Left renal cortex interstitium (tissue), 4 donors: ENCODE results near the gene PLCB1. TPM values are rescaled to one million over a fixed set of nuclear protein-coding genes. Genes with fewer than 3 reads are reported as not detected.
"Not testable (repeated sequence)": the region's sequence is repeated elsewhere in the genome, so short reads cannot be mapped to it uniquely, and the experiment has no call there.

Experiments
- DNase-seq, 4 donors: peaks; one replicate each; pipeline ENCODE4 v3.0.0-alpha.2; 2013; ENCODE audit warnings: low read depth in 4 of 4, low spot score in 2 of 4, missing footprints in 1 of 4
- polyA plus RNA-seq, 4 donors: library from polyadenylated mRNA; unstranded; fragments of 120-200 nt; gene quantifications; one replicate each; pipeline ENCODE4 v1.2.1, GENCODE V29; 2013; ENCODE audit not compliant: insufficient read length in 4 of 4

Gene PLCB1
- polyA plus RNA-seq, 4 donors: 35.5 to 66.8 (median 41.4) TPM

DNA sequence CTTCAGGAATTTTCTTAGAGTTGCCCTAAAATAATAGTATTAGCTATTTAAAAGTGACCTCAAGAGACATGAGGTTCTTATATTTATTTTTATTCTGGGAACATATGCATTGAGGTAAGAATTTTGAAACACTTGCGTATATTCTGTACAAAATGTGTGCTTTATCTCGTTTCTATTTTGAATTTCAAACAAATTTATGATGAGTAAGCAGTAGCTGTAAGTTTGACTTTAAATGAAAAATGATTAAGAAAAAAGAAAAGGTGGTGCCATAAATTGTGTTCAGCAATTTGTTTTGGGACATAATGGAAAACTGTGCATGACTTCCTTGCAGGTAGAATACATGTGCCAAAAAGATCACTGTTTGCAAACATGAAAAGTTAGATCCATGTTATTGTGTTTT is 503.8 kb downstream of the PLCB1 start:
- no peak for DNase-seq

DNA sequence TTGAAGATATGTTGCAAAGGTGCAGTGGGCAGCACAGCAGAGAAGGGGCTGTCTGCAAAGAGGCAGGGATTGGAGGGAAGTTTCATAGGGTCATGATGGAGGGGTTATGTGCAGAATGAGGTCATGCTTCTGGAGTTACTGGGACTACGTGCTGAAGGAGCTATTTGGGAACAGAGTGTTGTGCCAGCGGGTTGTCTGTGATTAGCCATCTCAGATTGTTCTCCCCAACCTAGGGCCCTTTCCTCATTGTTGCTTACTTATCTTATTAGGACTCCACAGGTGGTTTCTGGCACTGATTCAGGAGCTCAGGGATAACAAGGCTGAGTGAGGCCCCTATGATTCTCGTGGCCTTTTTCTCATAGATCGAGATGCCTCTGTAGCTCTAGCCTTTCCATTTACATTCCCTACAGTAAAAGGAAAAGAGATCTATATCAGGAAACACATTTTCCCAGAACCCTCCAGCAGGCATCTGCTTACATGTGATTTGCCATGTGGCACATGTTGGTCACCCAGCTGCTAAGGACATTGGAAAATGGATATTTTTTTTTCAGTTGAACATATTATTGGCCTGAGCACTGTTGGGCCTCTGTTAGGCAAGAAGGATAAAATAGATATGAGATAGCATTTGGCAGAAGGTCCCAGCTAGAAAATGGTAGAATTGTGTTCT is 507.2 kb downstream of the PLCB1 start:
- no peak for DNase-seq

DNA sequence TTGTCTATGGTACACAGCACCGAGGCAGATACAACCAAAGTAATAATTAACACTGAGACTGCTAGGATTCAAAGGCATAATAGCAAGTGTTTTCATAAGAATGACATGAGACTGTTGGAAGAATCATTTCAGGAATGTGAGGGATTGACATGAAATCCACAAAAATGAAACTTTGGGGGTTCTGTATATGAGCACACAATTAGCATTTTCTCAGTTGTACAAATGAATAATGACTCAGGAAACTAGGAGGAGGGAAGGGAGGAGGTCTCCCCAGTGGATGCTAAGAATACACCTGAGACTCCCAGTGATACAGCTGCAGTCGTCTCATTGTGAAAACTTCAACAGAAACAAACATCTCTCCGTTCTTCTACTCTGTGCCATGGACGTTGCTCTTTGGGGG is 508.4 kb downstream of the PLCB1 start:
- DNase-seq: no peak

DNA sequence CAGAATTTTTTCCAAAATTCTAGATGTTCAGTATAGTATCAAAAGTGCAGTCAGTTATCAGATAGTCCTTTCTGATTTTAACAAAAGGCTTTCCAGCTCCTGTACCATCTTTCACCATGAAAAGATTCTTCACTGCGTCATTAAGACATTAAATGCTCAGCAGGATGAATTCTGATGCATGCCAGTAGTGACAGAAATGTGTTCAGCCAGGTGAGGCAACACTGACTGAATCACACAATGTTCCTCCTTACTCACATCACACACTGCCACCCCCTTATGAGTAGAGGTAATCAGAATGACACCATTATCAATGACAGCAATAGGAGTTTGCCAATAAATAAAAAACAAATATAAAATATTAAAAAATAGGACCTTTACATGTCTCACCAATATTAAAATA is 510.2 kb downstream of the PLCB1 start:
- DNase-seq: no peak

DNA sequence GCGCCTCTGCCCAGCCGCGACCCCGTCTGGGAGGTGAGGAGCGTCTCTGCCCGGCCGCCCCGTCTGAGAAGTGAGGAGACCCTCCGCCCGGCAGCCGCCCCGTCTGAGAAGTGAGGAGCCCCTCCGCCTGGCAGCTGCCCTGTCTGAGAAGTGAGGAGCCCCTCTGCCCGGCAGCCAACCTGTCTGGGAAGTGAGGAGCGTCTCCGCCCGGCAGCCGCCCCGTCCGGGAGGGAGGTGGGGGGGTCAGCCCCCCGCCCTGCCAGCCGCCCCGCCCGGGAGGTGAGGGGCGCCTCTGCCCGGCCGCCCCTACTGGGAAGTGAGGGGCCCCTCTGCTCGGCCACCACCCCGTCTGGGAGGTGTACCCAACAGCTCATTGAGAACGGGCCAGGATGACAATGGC is 512.4 kb downstream of the PLCB1 start:
- DNase-seq: not testable (repeated sequence)

DNA sequence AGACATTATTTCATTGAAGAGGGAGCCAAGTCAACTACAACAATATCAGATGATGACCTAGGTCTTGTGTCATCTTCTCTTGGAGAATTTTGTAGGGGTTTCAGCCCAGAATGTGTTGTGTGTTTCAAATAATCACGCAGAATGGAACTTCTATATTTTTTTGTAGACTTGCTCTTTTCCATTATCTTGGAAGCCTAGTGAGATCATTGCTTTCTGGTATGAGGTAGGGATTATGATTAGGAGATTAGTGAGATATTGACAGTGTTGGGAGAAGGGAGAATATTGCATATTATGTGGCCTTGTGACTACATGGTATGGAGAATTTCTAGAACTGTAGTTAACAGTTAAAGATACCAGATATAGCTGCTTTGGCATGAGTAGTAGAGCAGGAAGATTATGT is 513.3 kb downstream of the PLCB1 start:
- no peak for DNase-seq

DNA sequence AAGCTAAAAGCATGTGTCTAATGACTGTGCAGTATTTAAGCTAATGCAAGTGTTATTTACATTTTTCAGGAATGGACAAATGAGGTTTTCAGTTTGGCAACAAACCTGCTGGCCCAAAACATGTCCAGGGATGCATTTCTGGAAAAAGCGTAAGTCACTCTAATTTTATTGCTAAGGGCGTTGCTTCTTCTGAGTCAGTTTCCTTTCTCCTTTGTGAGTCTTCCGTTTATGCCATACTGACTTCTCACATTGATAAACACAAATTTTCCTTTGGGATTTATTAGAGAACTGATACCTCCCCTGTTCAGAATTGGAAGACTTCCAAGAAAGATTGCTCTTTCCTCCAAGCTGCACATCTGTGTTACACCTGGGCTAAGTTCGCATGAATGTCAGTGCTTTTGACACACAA is 514.0 kb downstream of the PLCB1 start:
- no peak for DNase-seq

DNA sequence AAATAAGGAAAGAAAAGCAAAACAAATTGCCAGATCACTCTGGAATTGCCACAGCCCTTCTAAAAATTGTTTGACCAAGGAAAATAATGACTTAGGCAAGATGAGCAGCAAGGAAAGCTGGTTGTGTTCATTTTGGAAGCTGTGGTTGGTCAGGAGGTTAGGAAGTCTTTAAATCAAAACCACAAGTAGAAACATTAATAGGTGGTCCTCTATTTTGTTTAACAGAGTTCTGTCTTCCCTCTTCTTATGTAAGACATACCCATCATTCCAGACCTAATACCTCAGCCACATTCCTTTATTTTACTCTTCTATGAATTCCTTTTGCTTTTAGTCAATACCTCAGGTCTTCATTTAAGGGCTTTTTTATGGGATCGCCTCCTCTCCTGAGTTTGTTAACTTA is 514.6 kb downstream of the PLCB1 start:
- no peak for DNase-seq

DNA sequence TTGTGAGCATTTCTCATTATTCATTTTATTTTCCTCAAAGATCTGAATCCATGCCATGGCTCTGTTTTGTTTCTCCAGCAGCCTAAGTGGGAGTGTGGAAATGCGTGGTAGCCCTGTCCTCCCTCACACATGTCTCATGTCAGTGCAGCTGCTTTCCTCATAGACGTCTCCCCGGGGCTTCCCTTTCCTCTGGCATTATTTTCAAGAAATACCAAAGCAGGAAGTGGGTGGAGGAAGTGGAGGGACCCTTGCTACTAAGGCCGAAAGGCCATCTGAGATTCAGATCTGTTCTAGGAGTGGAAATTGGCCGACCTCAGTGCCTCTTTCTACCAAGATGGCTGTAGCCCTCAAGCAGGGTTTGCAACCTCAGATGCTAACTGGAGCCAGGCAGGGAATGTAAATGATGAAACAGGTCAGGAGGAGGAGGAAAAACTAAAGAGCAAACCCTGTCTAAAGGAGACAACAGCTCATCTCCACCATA is 515.9 kb downstream of the PLCB1 start:
- no peak for DNase-seq

DNA sequence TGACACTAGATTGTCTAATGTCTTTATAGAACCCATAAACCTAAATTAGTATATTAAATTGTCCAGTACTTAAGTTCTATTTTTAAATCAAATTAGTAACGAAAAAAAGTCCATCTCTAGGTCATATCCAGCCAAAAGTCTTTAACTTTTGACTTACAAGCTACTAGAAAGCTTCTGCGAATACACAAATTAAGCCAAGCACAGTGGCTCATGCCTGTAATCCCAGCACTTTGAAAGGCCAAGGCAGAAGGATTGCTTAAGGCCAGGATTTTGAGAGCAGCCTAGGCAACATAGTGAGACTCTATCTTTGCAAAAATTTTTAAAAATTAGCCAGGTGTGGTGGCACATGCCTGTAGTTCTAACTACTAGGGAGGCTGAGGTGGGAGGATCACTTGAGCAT is 516.4 kb downstream of the PLCB1 start:
- DNase-seq: no peak

DNA sequence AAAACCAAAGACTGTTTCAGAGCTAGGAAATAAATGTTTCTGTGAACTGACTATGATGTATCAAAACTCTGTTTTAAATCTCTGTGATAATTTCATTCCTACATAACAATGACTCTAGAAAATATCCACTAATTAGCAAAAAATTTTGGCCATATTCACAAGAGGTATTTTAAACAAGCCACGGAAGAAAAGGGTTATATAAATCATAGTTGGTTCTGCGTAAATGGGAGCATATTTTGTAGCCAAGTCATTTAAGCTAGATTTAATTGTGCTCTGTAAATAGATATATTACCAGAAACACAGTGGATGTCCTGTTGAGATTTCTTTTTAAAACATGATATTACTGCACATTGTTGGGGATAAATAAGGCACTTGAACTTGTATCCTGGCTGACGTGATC is 520.3 kb downstream of the PLCB1 start:
- no peak for DNase-seq

DNA sequence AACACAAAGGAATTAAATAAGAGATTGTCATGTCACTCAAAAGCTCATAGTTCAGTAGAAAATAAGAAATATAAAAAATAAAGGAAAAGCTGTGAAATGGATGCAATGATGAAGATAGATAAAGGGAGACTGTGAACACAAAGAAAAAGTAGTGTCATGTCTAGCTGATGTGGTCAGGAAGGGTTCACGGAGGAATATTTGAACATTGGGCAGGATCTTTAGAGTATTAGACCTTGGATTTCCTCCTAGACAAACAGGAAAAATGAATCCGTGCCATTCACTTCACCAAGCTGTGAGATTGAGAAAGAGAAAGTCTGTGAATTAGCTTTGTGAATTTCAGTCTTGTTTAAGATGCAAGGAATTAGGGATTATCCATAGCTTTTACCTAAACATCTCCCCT is 522.4 kb downstream of the PLCB1 start:
- no peak for DNase-seq

DNA sequence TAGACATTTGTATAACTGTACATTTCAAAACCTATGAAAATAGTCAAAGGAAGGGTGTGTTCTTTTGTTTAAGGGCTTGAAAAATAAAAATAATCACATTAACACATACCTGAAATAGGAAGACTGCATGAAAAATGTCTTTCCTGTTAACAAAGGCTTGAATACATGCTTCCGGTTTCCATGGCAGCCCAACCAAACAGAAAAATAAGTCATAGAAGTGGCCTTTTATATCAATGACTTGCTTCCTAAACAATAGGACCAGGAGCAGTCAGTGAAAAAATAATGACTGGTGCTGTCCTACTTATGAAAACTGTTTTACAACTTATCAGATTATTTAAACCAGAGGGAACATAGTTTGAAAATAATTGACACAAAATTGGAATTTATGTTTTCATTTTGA is 524.3 kb downstream of the PLCB1 start:
- DNase-seq: no peak

DNA sequence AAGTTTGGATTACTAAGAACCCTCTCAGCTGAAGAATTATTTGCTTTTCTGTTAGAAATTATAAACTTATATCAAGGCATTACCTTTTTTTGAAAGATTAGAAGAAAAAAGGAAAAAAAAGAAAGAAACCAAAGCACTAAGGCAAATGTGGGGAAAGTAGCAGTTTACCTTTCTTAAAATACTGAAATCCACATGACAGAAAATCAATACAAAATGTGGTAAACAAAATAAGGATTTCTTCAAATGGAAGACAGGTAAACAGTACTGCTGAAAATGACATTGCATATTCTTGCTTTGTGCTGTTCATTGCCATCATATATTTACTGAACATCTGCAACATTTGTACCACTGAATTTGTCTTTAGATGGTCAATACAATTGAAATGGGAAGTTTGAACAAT is 525.6 kb downstream of the PLCB1 start:
- DNase-seq: no peak

DNA sequence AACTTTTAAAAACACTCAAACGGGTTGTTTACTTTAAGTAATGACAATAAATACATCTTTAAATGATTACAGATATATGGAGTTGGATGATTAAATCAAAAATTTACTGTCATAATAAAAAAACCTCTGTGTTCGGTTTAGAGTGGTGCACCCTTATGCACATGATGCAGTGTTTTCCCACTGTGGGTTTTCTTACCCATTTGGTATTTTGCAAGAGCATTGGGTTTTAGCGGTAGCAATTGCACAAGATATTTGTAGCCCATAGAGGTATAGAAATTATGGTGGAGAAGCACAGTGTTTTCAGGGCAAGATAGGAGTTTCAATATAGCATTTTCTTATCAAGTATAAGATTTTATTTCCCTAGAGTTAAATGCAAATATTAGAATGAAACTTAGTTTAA is 526.0 kb downstream of the PLCB1 start:
- DNase-seq: no peak

DNA sequence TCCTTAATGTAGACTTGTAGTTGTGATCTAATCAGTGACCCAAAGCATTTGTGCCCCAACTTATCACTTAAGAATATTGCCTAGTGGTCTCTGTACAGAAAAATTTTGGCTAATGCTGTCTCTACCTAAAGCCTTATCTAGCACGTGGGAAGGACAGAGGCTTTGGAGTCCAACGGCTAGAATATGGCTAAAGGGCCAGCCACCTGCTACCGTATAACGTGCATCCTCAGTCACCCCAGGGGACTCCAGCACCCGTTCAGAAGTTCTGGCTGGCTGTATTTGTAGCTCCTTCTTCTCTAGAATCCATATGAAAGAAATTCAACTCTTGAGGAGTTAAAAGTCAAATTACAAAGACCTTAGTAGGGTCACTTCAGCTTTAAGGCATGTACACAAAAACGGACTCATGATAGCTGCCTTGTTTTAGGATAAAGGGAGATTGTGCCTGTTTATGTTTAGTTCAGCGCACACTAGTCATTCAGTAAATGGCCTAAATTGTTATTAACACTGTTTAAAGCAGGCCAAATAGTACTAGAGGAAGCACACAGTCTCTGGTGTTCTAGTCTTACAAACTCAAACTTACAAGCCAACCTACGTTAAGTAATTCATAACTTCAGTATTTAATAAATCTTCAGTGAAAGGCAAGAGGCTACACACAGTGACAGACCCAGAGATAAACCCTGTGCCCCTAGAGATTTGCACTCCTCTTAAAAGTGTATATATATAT is 529.3 kb downstream of the PLCB1 start:
- DNase-seq: no peak

DNA sequence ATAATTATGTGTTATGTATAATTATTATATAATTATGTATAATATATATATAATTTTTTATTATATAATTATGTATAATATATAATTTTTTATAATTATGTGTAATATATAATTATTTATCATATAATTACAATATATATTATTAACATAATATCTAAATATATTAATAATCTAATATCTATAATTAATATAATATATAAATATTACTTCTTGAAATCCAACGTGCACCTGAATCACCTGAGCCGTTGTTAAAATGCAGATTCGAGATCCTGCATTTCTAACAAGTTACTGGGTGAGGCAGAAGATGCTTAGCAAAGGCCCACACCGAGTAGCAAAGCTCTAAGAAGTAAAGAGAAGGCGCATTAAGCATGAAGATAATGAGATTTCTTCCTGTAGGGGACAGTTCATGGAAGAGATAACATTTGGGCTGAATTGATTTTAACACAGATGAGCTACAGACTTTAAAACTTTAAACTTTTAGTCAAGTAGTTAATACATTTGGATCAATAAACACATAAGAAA is 530.4 kb downstream of the PLCB1 start:
- no peak for DNase-seq

DNA sequence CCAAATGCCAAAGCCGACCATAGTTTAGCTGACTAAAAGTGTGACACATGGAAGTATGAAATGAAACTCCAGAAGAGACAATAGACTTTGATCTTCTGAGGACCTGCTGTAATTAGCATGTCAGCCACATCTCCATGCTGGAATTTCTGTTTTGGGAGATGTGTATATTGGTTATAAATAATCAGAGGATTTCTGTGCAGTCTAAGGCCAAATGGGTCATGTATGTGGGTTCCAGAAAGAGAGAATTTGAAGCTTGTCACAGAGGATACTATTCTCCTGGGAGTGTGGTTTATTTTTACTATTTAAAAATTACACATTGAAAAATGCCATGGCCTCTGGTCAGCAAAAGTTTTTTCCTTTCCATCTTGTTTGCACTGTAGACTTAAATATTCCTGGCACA is 531.4 kb downstream of the PLCB1 start:
- no peak for DNase-seq

DNA sequence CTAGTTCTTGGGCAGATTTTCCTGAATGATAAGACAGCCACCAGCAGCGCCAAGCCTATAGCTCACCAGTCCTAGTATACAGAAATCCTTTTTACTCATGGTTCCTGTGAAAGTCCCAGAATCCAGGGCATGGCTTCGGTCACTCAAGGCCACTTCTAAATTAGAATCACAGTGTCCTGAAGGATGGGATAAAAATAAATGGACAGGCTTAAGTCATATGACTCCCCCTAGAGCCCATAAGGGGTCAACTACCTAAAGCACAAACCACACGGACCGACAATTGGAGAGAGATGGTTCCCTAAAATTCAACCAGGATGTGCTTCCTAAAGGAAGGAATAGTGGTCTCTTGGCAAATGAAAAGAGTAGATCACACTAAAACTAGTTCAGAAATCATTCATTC is 532.7 kb downstream of the PLCB1 start:
- DNase-seq: no peak

DNA sequence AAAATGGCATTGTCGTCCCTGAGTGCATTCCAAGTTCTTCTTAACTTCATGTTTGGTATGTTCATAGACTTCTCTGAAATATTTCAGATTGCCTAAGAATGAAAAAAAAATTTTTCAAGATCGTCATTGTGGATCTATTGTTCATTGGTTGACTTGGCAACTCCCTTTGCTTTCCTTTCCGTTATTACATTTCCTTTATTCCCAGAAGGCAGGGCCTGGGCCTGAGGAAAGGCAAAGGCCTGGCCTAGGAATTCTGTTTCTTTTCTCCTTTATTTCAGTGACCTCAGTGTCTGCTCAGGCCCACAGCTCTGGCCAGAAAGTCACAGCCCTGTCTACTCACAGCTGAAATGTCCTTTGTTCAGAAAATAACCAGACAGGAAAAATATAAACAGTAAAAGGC is 535.2 kb downstream of the PLCB1 start:
- no peak for DNase-seq

DNA sequence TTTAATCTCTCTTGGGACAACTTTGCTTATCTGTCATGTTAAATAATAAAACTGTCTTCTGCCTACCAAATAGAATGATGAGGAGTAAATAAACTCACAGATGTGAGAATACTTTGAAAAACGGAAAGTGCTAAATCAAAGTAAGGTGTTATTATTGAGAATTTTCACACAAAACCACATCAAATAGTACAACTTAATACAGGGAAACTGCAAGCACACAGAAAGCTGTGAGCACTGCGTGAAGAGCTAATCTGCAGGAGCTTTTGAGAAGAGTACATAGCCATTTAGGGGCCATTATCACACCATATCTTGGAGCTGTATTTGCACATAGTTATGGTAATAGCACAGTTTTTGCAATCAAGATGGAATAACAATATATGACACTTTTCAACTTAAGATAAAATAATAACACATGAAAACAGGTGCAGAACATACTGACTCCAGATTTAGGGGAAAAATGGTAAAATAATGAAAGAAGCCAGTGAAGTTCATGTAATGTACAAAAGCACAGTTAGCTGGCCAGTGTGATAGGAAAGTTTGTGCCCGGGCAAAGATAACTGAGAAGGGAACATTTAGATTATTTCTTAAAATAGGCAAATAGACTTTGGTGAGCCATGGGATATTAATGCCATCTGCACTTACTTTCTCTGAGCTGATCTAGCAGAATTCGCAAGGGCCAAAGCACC is 538.3 kb downstream of the PLCB1 start:
- no peak for DNase-seq

DNA sequence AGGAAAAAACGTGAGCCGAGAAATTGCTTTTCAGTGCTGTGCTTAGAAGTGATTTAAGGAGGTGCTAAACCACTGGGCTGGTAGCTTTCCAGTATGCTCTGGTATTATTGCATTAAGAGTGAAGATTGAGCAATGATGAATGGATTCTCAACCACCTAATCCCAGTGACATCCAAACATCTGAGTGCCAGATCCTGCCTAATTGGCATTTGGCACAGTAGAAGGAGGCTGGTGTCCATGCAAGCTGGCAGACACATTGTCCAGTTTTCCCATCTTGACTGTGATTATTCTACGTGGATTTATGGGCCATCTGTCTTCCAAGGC is 538.8 kb downstream of the PLCB1 start:
- DNase-seq: no peak
